Suprapubic skin (tissue), 4 donors: ENCODE data around the gene MTRR.

Experiments
- CTCF ChIP-seq, 2 donors: fragments of 200-600 bp in 1 of 2; fragments of 450-650 bp in 1 of 2; sonication (generic) in 1 of 2; IDR thresholded peaks; one replicate each; pipeline ENCODE4 v1.5.1; 2016 to 2019; ENCODE audit warnings: antibody characterized with exemption in 2 of 2, mild to moderate bottlenecking in 1 of 2, moderate library complexity in 1 of 2
- EP300 ChIP-seq: sonication (generic); formaldehyde crosslinking; IDR thresholded peaks from one replicate; pipeline ENCODE4 v1.6.1; 2017; ENCODE audit warnings: antibody characterized with exemption
- POLR2A ChIP-seq, 2 donors: fragments of 450-650 bp; IDR thresholded peaks; one replicate each; pipeline ENCODE4 v1.6.1; 2017; ENCODE audit warnings: antibody characterized with exemption in 2 of 2, mild to moderate bottlenecking in 2 of 2, moderate library complexity in 2 of 2
- POLR2AphosphoS5 ChIP-seq, 3 donors: sonication (generic); formaldehyde crosslinking; IDR thresholded peaks; one replicate each; pipeline ENCODE4 v1.6.1; 2017; ENCODE audit warnings: antibody characterized with exemption in 3 of 3

GRCh38 chr5:7868427-7868772, 548 bp upstream of the MTRR start:
- TF ChIP-seq POLR2A (IDR thresholded peaks at IDR 0.05) (no peak), EP300 (no peak), POLR2AphosphoS5 (IDR thresholded peaks at IDR 0.05) (no peak), CTCF (IDR thresholded peaks at IDR 0.05) (no peak)
